ENCODE results near the gene PDLIM1.

Gene PDLIM1

DNA sequence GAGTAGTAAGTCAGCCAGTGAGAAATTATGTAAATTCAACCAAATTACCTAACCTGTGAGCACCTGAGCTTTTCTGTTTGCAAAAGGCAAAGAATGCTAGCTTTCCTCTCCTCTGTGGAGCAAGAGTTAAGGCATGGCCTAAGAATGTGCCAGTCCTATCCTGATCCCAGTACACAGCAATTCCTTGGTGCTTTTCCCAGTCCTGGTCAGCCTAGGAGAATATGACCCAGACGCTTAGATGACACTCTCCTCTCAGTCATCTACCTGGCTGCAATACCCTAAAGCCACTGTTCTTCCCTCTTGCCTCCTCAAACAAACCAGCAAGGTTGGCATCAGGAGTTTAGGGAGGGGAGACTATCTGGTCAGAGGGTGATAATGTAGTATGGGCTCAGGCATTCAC, 4.1 kb downstream of the PDLIM1 start:
- no peaks in the 10 kb centered on the region for H3K9me3 ChIP-seq (ENCODE audit: control insufficient read depth in 1 of 2, low read length in 2 of 2)
- H3K4me1 ChIP-seq (ENCODE audit: control insufficient read depth in 1 of 2, insufficient read depth in 2 of 2, low read length in 2 of 2): peaks cover 5 to 8% of the 10 kb centered on the region in 2 donors
- H3K27ac ChIP-seq (ENCODE audit: low read length): no peak overlapping the region
- no peaks in the 10 kb centered on the region for H3K27me3 ChIP-seq (ENCODE audit: low read depth, low read length)
- no peaks in the 10 kb centered on the region for H3K36me3 ChIP-seq (ENCODE audit: control insufficient read depth in 1 of 2, insufficient read depth in 2 of 2, low read length in 2 of 2)
- no peak overlapping the region for H3K4me3 ChIP-seq (ENCODE audit: low read depth in 1 of 2, low read length in 2 of 2)

DNA sequence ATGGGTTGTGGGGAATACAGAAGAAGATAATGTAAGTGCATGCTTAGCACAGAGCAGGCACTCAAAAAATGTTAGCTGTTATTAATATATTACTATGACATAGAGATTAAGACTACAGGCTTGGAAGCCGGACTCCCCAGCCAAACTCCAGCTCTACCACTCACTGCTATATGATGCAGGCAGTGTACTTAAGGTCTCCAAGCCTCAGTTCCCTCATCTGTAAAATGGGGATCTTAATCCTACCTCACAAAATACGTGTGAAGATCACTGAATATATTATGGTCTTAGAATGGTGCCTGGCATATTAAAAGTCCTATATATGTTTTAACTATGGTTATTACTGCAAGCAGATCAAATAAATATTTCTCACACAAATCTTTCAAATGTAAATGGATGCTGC, 5.2 kb downstream of the PDLIM1 start:
- Histone ChIP-seq H3K36me3 (ENCODE audit: control insufficient read depth in 1 of 2, insufficient read depth in 2 of 2, low read length in 2 of 2) (no peaks in the 10 kb centered on the region), H3K9me3 (ENCODE audit: control insufficient read depth in 1 of 2, low read length in 2 of 2) (no peaks in the 10 kb centered on the region), H3K27me3 (ENCODE audit: low read depth, low read length) (no peaks in the 10 kb centered on the region), H3K4me1 (ENCODE audit: control insufficient read depth in 1 of 2, insufficient read depth in 2 of 2, low read length in 2 of 2) (peaks cover 5 to 8% of the 10 kb centered on the region in 2 donors), H3K27ac (ENCODE audit: low read length) (no peak overlapping the region), H3K4me3 (ENCODE audit: low read depth in 1 of 2, low read length in 2 of 2) (no peak overlapping the region)

GRCh38 chr10:95284807-95285206, 6.0 kb downstream of the PDLIM1 start:
- Histone ChIP-seq H3K4me1 (ENCODE audit: control insufficient read depth in 1 of 2, insufficient read depth in 2 of 2, low read length in 2 of 2) (peaks cover 5 to 8% of the 10 kb centered on the region in 2 donors), H3K27me3 (ENCODE audit: low read depth, low read length) (no peaks in the 10 kb centered on the region), H3K36me3 (ENCODE audit: control insufficient read depth in 1 of 2, insufficient read depth in 2 of 2, low read length in 2 of 2) (no peaks in the 10 kb centered on the region), H3K4me3 (ENCODE audit: low read depth in 1 of 2, low read length in 2 of 2) (no peak overlapping the region), H3K27ac (ENCODE audit: low read length) (no peak overlapping the region), H3K9me3 (ENCODE audit: control insufficient read depth in 1 of 2, low read length in 2 of 2) (no peaks in the 10 kb centered on the region)

DNA sequence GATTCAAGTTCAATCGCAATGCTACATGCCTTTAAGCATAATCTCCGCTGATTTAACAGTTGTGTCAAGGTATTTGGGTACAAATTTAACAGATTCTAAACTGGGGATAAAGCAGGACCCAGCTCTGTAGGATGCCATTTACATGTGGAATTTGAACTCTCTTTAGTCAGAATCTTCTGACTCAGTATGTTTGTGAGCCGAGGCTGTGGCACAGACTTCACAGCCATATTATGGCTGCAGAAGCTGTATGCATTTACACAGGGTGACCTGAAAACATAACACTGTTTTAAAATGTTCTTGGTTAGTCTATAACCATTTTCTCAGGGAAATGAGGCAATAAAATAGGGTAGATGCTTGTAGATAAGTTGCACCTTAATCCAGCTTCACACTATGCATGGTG, 8.7 kb downstream of the PDLIM1 start:
- no peaks in the 10 kb centered on the region for H3K27me3 ChIP-seq (ENCODE audit: low read depth, low read length)
- H3K27ac ChIP-seq (ENCODE audit: low read length): no peak overlapping the region
- peaks cover 5 to 12% of the 10 kb centered on the region in 2 donors for H3K4me1 ChIP-seq (ENCODE audit: control insufficient read depth in 1 of 2, insufficient read depth in 2 of 2, low read length in 2 of 2)
- H3K36me3 ChIP-seq (ENCODE audit: control insufficient read depth in 1 of 2, insufficient read depth in 2 of 2, low read length in 2 of 2): no peaks in the 10 kb centered on the region
- no peak overlapping the region for H3K4me3 ChIP-seq (ENCODE audit: low read depth in 1 of 2, low read length in 2 of 2)
- no peaks in the 10 kb centered on the region for H3K9me3 ChIP-seq (ENCODE audit: control insufficient read depth in 1 of 2, low read length in 2 of 2)

GRCh38 chr10:95281206-95281605, 9.6 kb downstream of the PDLIM1 start:
- Histone ChIP-seq H3K27me3 (ENCODE audit: low read depth, low read length) (no peaks in the 10 kb centered on the region), H3K36me3 (ENCODE audit: control insufficient read depth in 1 of 2, insufficient read depth in 2 of 2, low read length in 2 of 2) (no peaks in the 10 kb centered on the region), H3K27ac (ENCODE audit: low read length) (no peak overlapping the region), H3K4me1 (ENCODE audit: control insufficient read depth in 1 of 2, insufficient read depth in 2 of 2, low read length in 2 of 2) (peaks cover 6 to 12% of the 10 kb centered on the region in 2 donors), H3K9me3 (ENCODE audit: control insufficient read depth in 1 of 2, low read length in 2 of 2) (no peaks in the 10 kb centered on the region), H3K4me3 (ENCODE audit: low read depth in 1 of 2, low read length in 2 of 2) (no peak overlapping the region)

GRCh38 chr10:95280637-95281036, 10.2 kb downstream of the PDLIM1 start:
- Histone ChIP-seq H3K4me3 (ENCODE audit: low read depth in 1 of 2, low read length in 2 of 2) (no peak overlapping the region), H3K27me3 (ENCODE audit: low read depth, low read length) (no peaks in the 10 kb centered on the region), H3K27ac (ENCODE audit: low read length) (no peak overlapping the region), H3K4me1 (ENCODE audit: control insufficient read depth in 1 of 2, insufficient read depth in 2 of 2, low read length in 2 of 2) (peaks cover 9 to 16% of the 10 kb centered on the region in 2 donors), H3K9me3 (ENCODE audit: control insufficient read depth in 1 of 2, low read length in 2 of 2) (no peaks in the 10 kb centered on the region), H3K36me3 (ENCODE audit: control insufficient read depth in 1 of 2, insufficient read depth in 2 of 2, low read length in 2 of 2) (no peaks in the 10 kb centered on the region)

DNA sequence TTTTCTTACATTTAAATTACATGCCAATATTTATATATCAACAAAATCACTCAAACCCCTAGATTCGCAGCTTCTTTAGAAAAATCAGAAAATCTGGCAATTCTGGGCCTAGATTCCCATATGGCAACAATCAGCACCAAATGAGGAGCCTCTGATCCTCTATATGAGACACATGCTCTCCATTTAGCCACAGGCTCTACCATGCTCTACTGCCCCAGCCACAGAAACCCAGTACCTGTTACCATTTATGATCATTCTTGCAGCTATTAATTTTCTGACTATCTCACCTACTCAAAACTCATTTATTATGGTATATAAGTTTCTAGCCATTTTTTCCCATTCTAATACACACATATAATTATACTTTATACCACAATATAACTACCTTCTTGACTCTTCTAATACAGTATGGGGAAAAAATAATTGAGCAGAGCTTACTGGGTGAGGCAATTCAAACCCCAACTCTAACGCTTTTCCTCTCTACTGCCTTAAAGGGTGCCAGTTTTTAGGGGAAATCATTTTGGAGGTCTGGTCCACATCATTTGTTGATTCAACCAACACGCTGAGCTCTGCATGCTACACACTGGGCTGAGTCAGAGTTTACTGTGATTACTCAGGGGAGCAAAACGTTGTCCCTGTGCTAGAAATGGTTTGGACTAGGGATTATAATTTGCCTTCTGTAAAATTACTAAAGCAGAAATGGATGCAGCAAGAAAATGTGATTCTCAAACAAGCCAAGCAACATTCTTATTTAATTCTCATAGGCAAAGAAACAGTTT, 11.6 kb downstream of the PDLIM1 start:
- H3K27ac ChIP-seq (ENCODE audit: low read length): peak overlapping the region; percentile 33

GRCh38 chr10:95278061-95278988, 12.5 kb downstream of the PDLIM1 start:
- Histone ChIP-seq H3K4me1 (ENCODE audit: control insufficient read depth in 1 of 2, insufficient read depth in 2 of 2, low read length in 2 of 2) (peaks cover 9 to 13% of the 10 kb centered on the region in 2 donors), H3K36me3 (ENCODE audit: control insufficient read depth in 1 of 2, insufficient read depth in 2 of 2, low read length in 2 of 2) (no peaks in the 10 kb centered on the region), H3K27me3 (ENCODE audit: low read depth, low read length) (no peaks in the 10 kb centered on the region), H3K27ac (ENCODE audit: low read length) (peak overlapping the region; percentile 33), H3K9me3 (ENCODE audit: control insufficient read depth in 1 of 2, low read length in 2 of 2) (no peaks in the 10 kb centered on the region), H3K4me3 (ENCODE audit: low read depth in 1 of 2, low read length in 2 of 2) (no peak overlapping the region)

More for the DNA sequence above, 11.6 kb downstream of the PDLIM1 start:
- H3K36me3 ChIP-seq (ENCODE audit: control insufficient read depth in 1 of 2, insufficient read depth in 2 of 2, low read length in 2 of 2): no peaks in the 10 kb centered on the region
- H3K27me3 ChIP-seq (ENCODE audit: low read depth, low read length): no peaks in the 10 kb centered on the region
- H3K4me3 ChIP-seq (ENCODE audit: low read depth in 1 of 2, low read length in 2 of 2): no peak overlapping the region
- peaks cover 9 to 13% of the 10 kb centered on the region in 2 donors for H3K4me1 ChIP-seq (ENCODE audit: control insufficient read depth in 1 of 2, insufficient read depth in 2 of 2, low read length in 2 of 2)
- no peaks in the 10 kb centered on the region for H3K9me3 ChIP-seq (ENCODE audit: control insufficient read depth in 1 of 2, low read length in 2 of 2)

DNA sequence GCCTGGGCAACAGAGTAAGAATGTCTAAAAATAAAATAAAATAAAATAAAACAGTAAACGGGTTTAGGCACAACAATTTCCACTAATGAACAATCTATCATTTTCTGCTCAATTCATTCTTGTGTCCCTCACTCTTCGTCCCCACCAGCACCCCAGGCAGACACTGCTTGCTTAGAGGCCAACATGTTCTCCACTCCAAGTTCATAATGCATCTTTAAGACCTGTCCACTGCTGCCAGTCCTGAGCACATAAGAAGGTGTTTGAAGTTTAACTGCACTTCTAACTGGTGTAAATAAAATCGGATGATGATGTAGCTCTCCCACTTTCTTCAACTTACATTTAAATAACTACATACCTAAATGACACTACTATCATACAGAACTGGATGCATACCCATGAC, 13.2 kb downstream of the PDLIM1 start:
- Histone ChIP-seq H3K27ac (ENCODE audit: low read length) (peak overlapping the region; percentile 33), H3K4me1 (ENCODE audit: control insufficient read depth in 1 of 2, insufficient read depth in 2 of 2, low read length in 2 of 2) (peaks cover 9 to 13% of the 10 kb centered on the region in 2 donors), H3K36me3 (ENCODE audit: control insufficient read depth in 1 of 2, insufficient read depth in 2 of 2, low read length in 2 of 2) (no peaks in the 10 kb centered on the region), H3K27me3 (ENCODE audit: low read depth, low read length) (no peaks in the 10 kb centered on the region), H3K9me3 (ENCODE audit: control insufficient read depth in 1 of 2, low read length in 2 of 2) (no peaks in the 10 kb centered on the region), H3K4me3 (ENCODE audit: low read depth in 1 of 2, low read length in 2 of 2) (no peak overlapping the region)

GRCh38 chr10:95277201-95277570, 13.6 kb downstream of the PDLIM1 start:
- Histone ChIP-seq H3K27ac (ENCODE audit: low read length) (no peak overlapping the region), H3K4me1 (ENCODE audit: control insufficient read depth in 1 of 2, insufficient read depth in 2 of 2, low read length in 2 of 2) (peaks cover 6 to 13% of the 10 kb centered on the region in 2 donors), H3K27me3 (ENCODE audit: low read depth, low read length) (no peaks in the 10 kb centered on the region)

DNA sequence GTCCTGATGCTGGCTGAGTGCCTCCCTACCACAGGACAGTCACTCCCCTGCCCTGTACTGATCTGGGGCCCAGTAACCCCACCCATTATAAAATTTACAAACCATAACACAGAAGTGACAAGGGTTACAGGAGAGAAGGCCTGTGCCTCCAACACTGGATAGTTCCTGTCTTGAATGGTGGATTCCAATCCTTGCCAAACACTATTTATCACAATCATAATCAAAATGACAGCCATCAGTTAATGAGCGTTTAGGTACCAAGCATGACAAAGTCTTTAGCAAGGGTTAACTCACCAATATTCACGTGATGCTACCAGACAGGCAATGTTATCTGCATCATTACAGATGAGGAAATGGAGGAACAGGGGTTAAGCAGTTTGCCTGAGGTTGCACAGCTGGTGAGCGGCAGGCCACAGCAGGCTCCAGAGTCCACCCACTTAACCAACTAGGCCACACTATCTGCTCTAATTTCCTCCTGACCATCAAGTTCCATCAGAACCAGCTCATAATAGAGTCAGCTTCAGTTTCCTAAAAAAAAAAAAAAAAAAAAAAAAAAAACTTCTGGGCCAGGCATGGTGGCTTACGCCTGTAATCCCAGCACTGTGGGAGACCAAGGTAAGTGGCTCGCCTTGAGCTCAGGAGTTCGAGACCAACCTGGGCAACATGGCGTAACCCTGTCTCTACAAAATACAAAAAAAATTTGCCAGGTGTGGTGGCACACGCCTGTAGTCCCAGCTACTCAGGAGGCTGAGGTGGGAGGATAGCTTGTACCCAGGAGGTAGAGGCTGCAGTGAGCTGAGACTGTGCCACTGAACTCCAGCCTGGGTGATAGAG, 14.2 kb downstream of the PDLIM1 start:
- peaks cover 4 to 13% of the 10 kb centered on the region in 2 donors for H3K4me1 ChIP-seq (ENCODE audit: control insufficient read depth in 1 of 2, insufficient read depth in 2 of 2, low read length in 2 of 2)
- peak overlapping the region; percentile 70 for H3K27ac ChIP-seq (ENCODE audit: low read length)
- H3K4me3 ChIP-seq (ENCODE audit: low read depth in 1 of 2, low read length in 2 of 2): no peak overlapping the region

More at GRCh38 chr10:95277201-95277570, 13.6 kb downstream of the PDLIM1 start:
- no peaks in the 10 kb centered on the region for H3K9me3 ChIP-seq (ENCODE audit: control insufficient read depth in 1 of 2, low read length in 2 of 2)
- no peak overlapping the region for H3K4me3 ChIP-seq (ENCODE audit: low read depth in 1 of 2, low read length in 2 of 2)
- no peaks in the 10 kb centered on the region for H3K36me3 ChIP-seq (ENCODE audit: control insufficient read depth in 1 of 2, insufficient read depth in 2 of 2, low read length in 2 of 2)

More for the DNA sequence above, 14.2 kb downstream of the PDLIM1 start:
- H3K9me3 ChIP-seq (ENCODE audit: control insufficient read depth in 1 of 2, low read length in 2 of 2): no peaks in the 10 kb centered on the region
- H3K36me3 ChIP-seq (ENCODE audit: control insufficient read depth in 1 of 2, insufficient read depth in 2 of 2, low read length in 2 of 2): no peaks in the 10 kb centered on the region
- no peaks in the 10 kb centered on the region for H3K27me3 ChIP-seq (ENCODE audit: low read depth, low read length)

Data from muscle layer of duodenum (tissue), 2 donors.